Effector CD8-positive, alpha-beta T cell (primary cell): ENCODE results near the gene HSD17B1.
"Not testable (repeated sequence)": the region's sequence is repeated elsewhere in the genome, so short reads cannot be mapped to it uniquely, and the experiment has no call there.

Experiments used
- DNase-seq: peaks from one replicate; lab custom pipeline; 2025; lab: John Stamatoyannopoulos, UW

Gene HSD17B1

GRCh38 chr17:42547698-42548069 lies 5.0 kb upstream of the HSD17B1 start:
- no peak for DNase-seq

GRCh38 chr17:42548070-42548837 lies 4.5 kb upstream of the HSD17B1 start:
- peak; percentile 67 for DNase-seq

GRCh38 chr17:42548993-42549755 lies 3.5 kb upstream of the HSD17B1 start:
- no peak for DNase-seq

DNA sequence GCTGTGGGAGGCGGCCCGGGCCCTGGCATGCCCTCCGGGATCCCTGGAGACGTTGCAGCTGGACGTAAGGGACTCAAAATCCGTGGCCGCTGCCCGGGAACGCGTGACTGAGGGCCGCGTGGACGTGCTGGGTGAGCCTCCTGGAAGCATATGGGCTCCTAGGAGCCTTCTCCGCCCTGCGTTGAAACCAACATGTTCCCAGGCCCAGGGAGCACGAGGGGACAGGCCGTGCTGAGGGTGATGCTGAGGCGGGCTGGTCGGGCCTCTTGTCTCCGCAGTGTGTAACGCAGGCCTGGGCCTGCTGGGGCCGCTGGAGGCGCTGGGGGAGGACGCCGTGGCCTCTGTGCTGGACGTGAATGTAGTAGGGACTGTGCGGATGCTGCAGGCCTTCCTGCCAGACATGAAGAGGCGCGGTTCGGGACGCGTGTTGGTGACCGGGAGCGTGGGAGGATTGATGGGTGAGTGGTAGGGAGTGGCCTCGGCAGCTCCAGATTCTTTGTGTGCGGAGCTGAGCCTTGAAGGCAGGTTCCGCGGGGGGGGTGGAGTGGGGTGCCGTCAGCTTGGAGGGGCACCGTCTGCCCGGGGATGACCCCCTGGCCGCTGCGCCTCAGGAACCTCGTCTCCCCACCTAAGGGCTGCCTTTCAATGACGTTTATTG lies 567 bp downstream of the HSD17B1 start:
- no peak for DNase-seq

- no peak for DNase-seq
Measured at GRCh38 chr17:42553866-42554249, 1.1 kb downstream of the HSD17B1 start.

GRCh38 chr17:42554250-42555121 lies 1.8 kb downstream of the HSD17B1 start:
- peak; percentile 55 for DNase-seq

GRCh38 chr17:42555122-42555622 lies 2.4 kb downstream of the HSD17B1 start:
- no peak for DNase-seq

DNA sequence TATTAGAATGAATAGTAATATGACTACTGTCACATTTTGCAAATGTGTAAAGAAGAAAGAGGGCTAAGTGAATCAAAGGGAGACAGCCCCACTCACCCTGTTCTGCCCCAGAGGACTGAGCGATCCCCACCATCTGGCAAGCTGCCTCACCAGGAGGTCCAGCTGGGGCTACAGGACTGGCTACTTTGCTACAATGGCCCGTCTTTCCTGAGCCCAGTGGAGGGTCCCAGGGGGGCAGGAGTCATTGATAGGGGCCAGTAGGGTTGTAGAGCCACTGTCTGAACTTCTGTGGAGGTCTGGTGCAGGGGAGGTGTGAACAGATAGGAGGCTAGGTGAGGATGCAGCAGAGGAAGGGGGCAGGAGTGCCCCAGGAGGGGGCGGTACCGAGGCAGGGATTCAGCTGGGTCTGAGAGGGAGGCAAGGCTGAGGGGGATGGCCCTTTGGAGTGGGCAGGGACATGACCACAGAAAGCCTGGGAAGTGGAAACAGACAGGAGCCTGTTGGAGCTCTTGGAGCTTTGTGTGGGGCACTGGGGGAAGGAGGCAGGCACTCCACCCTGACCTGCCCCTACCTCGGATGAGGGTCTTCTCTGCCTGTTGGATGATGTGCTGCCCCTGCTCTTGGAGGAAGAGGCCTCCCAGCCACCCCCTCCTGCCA lies 3.4 kb downstream of the HSD17B1 start:
- DNase-seq = not testable (repeated sequence)

GRCh38 chr17:42559075-42559474 lies 6.4 kb downstream of the HSD17B1 start:
- no peak for DNase-seq

DNA sequence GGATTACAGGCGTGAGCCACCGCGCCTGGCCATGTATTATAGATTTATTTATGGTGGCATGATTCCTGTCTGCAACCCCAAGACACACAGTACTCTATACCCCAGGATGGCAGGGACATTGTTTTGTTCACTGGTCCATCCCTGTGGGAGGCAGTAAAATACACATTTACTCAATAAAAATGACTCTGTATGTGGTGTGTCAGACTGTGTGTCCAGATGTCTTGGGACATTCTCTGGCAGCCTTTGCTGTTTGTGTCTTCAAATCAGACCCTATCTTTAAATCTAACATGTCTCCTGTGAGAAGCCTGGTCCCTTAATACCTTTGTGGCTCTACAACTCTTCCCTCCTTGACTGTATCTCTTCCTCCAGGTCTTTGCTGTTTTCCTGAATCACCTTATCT lies 7.5 kb downstream of the HSD17B1 start:
- no peak for DNase-seq

- peak; percentile 82 for DNase-seq
Measured at GRCh38 chr17:42561897-42562387, 9.2 kb downstream of the HSD17B1 start, which contains the start of gene COASY. Gene COASY, plus strand, starts transcription at chr17:42562148. Its CDS starts 475 bp downstream, at chr17:42562623.

- no peak for DNase-seq
Measured at GRCh38 chr17:42562388-42563142, 9.8 kb downstream of the HSD17B1 start.

- DNase-seq = no peak
Measured at GRCh38 chr17:42563143-42563509, 10.4 kb downstream of the HSD17B1 start.

DNA sequence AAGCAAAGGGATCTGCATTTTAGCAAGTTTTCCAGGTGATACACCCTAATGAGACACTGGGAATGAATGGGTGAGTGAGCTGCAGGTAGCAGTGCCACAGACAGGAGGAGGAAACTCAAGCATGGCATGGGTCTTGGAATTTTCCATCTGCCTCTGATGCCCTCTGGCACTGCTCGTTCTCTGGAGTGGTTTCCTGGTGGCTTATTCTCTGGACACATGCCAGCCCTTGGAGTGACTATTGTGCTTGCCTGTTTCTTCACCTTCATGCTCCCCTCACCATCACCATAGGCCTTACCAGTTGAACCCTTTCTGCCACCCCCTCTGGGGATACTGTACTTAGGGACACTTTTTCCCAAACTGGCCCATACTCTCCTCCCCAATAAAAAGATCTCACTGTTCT lies 10.8 kb downstream of the HSD17B1 start:
- DNase-seq = no peak

DNA sequence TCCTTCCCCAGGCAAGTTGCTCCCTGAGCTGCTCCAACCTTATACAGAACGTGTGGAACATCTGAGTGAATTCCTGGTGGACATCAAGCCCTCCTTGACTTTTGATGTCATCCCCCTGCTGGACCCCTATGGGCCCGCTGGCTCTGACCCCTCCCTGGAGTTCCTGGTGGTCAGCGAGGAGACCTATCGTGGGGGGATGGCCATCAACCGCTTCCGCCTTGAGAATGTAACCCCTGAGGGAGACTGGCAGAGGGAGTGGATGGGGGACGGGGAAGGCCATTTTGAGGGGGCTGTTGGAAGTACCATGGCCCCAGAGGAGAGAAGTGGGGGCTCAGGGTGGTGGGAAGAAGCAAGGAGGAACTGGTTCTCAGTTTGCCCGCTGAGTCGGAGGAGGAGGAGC lies 11.2 kb downstream of the HSD17B1 start:
- no peak for DNase-seq

DNA sequence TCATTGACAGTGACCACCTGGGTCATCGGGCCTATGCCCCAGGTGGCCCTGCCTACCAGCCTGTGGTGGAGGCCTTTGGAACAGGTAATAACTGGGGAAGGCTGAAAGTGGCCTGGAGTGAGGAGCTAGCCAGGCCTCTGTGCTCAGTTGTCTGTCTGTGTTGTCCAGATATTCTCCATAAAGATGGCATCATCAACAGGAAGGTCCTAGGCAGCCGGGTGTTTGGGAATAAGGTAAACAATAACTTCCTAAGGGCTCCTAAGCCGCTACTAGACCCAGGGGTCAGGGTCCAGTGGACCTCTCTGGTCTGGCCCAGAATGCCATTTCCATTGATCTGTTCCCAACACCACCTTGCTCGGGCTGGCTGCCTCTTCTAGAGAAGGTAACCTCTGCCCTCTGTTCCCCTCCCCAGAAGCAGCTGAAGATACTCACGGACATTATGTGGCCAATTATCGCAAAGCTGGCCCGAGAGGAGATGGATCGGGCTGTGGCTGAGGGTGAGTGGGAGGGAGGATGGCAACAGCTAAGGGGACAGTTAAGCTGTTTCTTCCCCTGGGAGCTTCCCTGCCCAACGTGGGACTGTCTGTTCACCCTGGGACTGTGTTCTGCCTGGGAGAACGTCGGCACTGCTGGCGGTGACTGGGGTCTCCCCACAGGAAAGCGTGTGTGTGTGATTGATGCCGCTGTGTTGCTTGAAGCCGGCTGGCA lies 12.2 kb downstream of the HSD17B1 start:
- no peak for DNase-seq

GRCh38 chr17:42565523-42566214 lies 12.9 kb downstream of the HSD17B1 start:
- DNase-seq = no peak

DNA sequence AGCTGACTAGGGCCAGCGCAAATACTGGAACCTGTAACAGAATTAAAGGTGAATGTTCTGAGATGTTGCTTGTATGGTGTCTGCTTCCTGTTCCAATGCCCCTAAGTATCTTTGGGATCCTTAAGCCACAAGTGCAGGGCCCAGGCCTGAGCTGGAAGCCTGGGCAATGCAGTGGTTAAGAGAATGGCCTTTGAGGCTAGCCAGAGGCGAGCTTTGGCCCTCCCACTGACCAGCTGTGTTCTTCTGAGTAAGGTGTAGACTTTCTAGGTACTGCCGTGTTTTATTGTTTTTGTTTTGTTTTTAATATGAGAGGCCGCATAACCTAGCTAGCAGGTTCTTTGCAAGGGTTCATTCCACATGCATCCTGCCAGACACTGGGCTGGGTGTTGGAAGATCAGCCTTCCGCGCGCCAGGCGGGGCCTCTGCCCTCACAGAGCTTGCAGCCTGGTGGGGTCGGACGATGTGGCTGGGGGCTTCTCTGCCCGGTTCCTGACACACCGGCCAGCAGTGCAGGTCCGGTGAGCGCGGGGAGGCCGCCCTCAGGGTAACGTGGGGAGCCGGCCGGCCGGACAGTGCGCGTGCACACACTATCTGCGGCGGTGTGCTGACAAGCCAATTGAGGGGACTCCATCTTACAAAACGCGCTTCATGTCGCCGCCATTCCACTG lies 13.6 kb downstream of the HSD17B1 start:
- DNase-seq = no peak
